H9 (cell line): ENCODE data around the gene RERE. TPM values are rescaled to one million over a fixed set of nuclear protein-coding genes. Genes with fewer than 3 reads are reported as not detected.

Source experiments
- DNase-seq: peaks from one replicate; pipeline ENCODE4 v3.0.0-alpha.2; 2017
- H2AFZ ChIP-seq: one replicate; pipeline ENCODE4 v1.6.1; 2013; ENCODE audit warnings: mild to moderate bottlenecking, low read length, control low read depth, moderate library complexity
- H2AK5ac ChIP-seq: 2 replicates; pipeline ENCODE4 v1.6.1; 2013; ENCODE audit warnings: low read length, control low read depth, mixed read lengths; ENCODE audit not compliant: insufficient read length
- H2BK120ac ChIP-seq: one replicate; pipeline ENCODE4 v1.6.1; 2013; ENCODE audit warnings: low read depth, mild to moderate bottlenecking, low read length, control low read depth, inconsistent platforms; ENCODE audit not compliant: poor library complexity, severe bottlenecking
- H2BK12ac ChIP-seq: 2 replicates; pipeline ENCODE4 v1.6.1; 2013; ENCODE audit warnings: low read length, control low read depth, mixed read lengths, low read depth; ENCODE audit not compliant: insufficient read length
- H2BK15ac ChIP-seq: 2 replicates; pipeline ENCODE4 v1.6.1; 2013; ENCODE audit warnings: low read depth, low read length, control low read depth
- H2BK20ac ChIP-seq: one replicate; pipeline ENCODE4 v1.6.1; 2013; ENCODE audit warnings: low read depth, mild to moderate bottlenecking, low read length, control low read depth, inconsistent platforms; ENCODE audit not compliant: poor library complexity, severe bottlenecking
- H2BK5ac ChIP-seq: 2 replicates; pipeline ENCODE4 v1.6.1; 2013; ENCODE audit warnings: low read length, control low read depth, mixed read lengths; ENCODE audit not compliant: insufficient read length
- H3K14ac ChIP-seq: 2 replicates; pipeline ENCODE4 v1.6.1; 2013; ENCODE audit warnings: low read length, control low read depth; ENCODE audit not compliant: insufficient read depth
- H3K18ac ChIP-seq: 2 replicates; pipeline ENCODE4 v1.6.1; 2013; ENCODE audit warnings: low read depth, mild to moderate bottlenecking, mixed read lengths, low read length, control low read depth; ENCODE audit not compliant: insufficient read length
- H3K23ac ChIP-seq: 2 replicates; pipeline ENCODE4 v1.6.1; 2013; ENCODE audit warnings: low read length, control low read depth, mixed read lengths, low read depth; ENCODE audit not compliant: insufficient read length
- H3K23me2 ChIP-seq: 2 replicates; pipeline ENCODE4 v1.6.1; 2013; ENCODE audit warnings: low read depth, mild to moderate bottlenecking, mixed read lengths, low read length, control low read depth; ENCODE audit not compliant: insufficient read length, poor library complexity, severe bottlenecking
- H3K27ac ChIP-seq: 2 replicates; pipeline ENCODE4 v1.5.1; 2013; ENCODE audit warnings: low read length, control low read depth, mixed read lengths, low read depth; ENCODE audit not compliant: insufficient read length
- H3K27me3 ChIP-seq: 2 replicates; pipeline ENCODE4 v1.6.1; 2013; ENCODE audit warnings: low read length, control low read depth, inconsistent platforms; ENCODE audit not compliant: insufficient read depth
- H3K4ac ChIP-seq: 2 replicates; pipeline ENCODE4 v1.6.1; 2013; ENCODE audit warnings: low read depth, mild to moderate bottlenecking, control low read depth, inconsistent platforms, low read length, moderate library complexity
- H3K4me1 ChIP-seq: 2 replicates; pipeline ENCODE4 v1.6.1; 2013; ENCODE audit warnings: low read length, control low read depth, inconsistent platforms; ENCODE audit not compliant: insufficient read depth
- H3K4me2 ChIP-seq: 2 replicates; pipeline ENCODE4 v1.6.1; 2013; ENCODE audit warnings: low read length, control low read depth, mixed read lengths; ENCODE audit not compliant: insufficient read length, insufficient read depth
- H3K56ac ChIP-seq: 2 replicates; pipeline ENCODE4 v1.6.1; 2013; ENCODE audit warnings: low read depth, mild to moderate bottlenecking, mixed read lengths, low read length, control low read depth; ENCODE audit not compliant: insufficient read length
- H3K79me1 ChIP-seq: 2 replicates; pipeline ENCODE4 v1.6.1; 2013; ENCODE audit warnings: low read depth, mild to moderate bottlenecking, moderate library complexity, low read length, control low read depth, inconsistent platforms; ENCODE audit not compliant: insufficient read depth, poor library complexity, severe bottlenecking
- H3K79me2 ChIP-seq: 2 replicates; pipeline ENCODE4 v1.6.1; 2013; ENCODE audit warnings: low read length, control low read depth, inconsistent platforms; ENCODE audit not compliant: insufficient read depth
- H3K9ac ChIP-seq: 2 replicates; pipeline ENCODE4 v1.6.1; 2013; ENCODE audit warnings: low read length, control low read depth, mixed read lengths; ENCODE audit not compliant: insufficient read length; ENCODE audit errors: extremely low read depth
- H3K9me3 ChIP-seq: one replicate; pipeline ENCODE4 v1.6.1; 2013; ENCODE audit warnings: low read depth, low read length, inconsistent platforms; ENCODE audit not compliant: control insufficient read depth
- H3T11ph ChIP-seq: one replicate; pipeline ENCODE4 v1.6.1; 2013; ENCODE audit warnings: mild to moderate bottlenecking, low read length, control low read depth, inconsistent platforms
- H4K20me1 ChIP-seq: one replicate; pipeline ENCODE4 v1.6.1; 2013; ENCODE audit not compliant: control insufficient read depth, insufficient read length, insufficient read depth
- H4K5ac ChIP-seq: 2 replicates; pipeline ENCODE4 v1.6.1; 2013; ENCODE audit warnings: low read depth, mild to moderate bottlenecking, mixed read lengths, low read length, control low read depth; ENCODE audit not compliant: insufficient read length
- H4K8ac ChIP-seq: replicated peaks from 2 replicates; pipeline ENCODE4 v1.6.1; 2013; ENCODE audit warnings: low read length, control low read depth, mixed read lengths, low read depth; ENCODE audit not compliant: insufficient read length
- H4K91ac ChIP-seq: 2 replicates; pipeline ENCODE4 v1.6.1; 2013; ENCODE audit warnings: low read depth, mild to moderate bottlenecking, moderate library complexity, mixed read lengths, low read length, control low read depth; ENCODE audit not compliant: insufficient read length
- H3K27ac Mint-ChIP-seq, 3 experiments: 2 replicates in 2 of 3; 3 replicates in 1 of 3; pipeline ENCODE4 v1.8.0; 2020 to 2021; ENCODE audit warnings: mixed read lengths in 3 of 3, mild to moderate bottlenecking in 1 of 3, moderate library complexity in 1 of 3
- H3K27me3 Mint-ChIP-seq: 2 replicates; pipeline ENCODE4 v1.8.0; 2021; ENCODE audit warnings: low read depth, mild to moderate bottlenecking, moderate library complexity, mixed read lengths
- H3K36me3 Mint-ChIP-seq, 3 experiments: 2 replicates in 2 of 3; 3 replicates in 1 of 3; pipeline ENCODE4 v1.8.0; 2020 to 2021; ENCODE audit warnings: low read depth in 3 of 3, mixed read lengths in 3 of 3; ENCODE audit not compliant: insufficient read depth in 1 of 3
- H3K4me1 Mint-ChIP-seq, 2 experiments: 2 replicates each; pipeline ENCODE4 v1.8.0; 2020; ENCODE audit warnings: mixed read lengths in 2 of 2
- H3K4me3 Mint-ChIP-seq, 2 experiments: 2 replicates in 1 of 2; 3 replicates in 1 of 2; pipeline ENCODE4 v1.8.0; 2020 to 2021; ENCODE audit warnings: mild to moderate bottlenecking in 2 of 2, mixed read lengths in 2 of 2, moderate library complexity in 1 of 2
- H3K9me3 Mint-ChIP-seq, 2 experiments: 2 replicates in 1 of 2; 3 replicates in 1 of 2; pipeline ENCODE4 v1.8.0; 2020; ENCODE audit warnings: mild to moderate bottlenecking in 2 of 2, mixed read lengths in 2 of 2, moderate library complexity in 1 of 2
- CTCF ChIP-seq: fragments of 200-600 bp; sonication (generic); conservative IDR thresholded peaks from 3 replicates; pipeline ENCODE4 v1.8.0; 2021; ENCODE audit warnings: antibody characterized with exemption, mild to moderate bottlenecking
- WGBS: extraction: QIAGEN DNeasy Blood & Tissue Kit; methylation state at CpG from one replicate; pipeline ENCODE4 v1.1.7; 2013; ENCODE audit warnings: missing lambda C conversion rate, low lambda C conversion rate, mixed read lengths; ENCODE audit not compliant: insufficient read length; ENCODE audit errors: extremely low coverage; 5-methylcytosine and 5-hydroxymethylcytosine counted together
- total RNA-seq: library from RNA; stranded (reverse); gene quantifications from 2 replicates; pipeline ENCODE4 v1.2.1, GENCODE V29; 2021

RERE gene
- total RNA-seq, 1 experiment from 2014 or later, result 103 TPM

- no peak overlapping the region for H3K4me2 ChIP-seq
- H3K56ac ChIP-seq, result no peak overlapping the region
- no peak overlapping the region for H3K23ac ChIP-seq
- H4K5ac ChIP-seq, result no peak overlapping the region
- H3K36me3 Mint-ChIP-seq, result peaks cover 42 to 63% (median 60%) of the 10 kb centered on the region in 3 experiments
- no peaks in the 10 kb centered on the region for H3K79me1 ChIP-seq
- H3K18ac ChIP-seq, result no peak overlapping the region
- H3K4me3 Mint-ChIP-seq, result no peak overlapping the region
- H3K9ac ChIP-seq, result no peak overlapping the region
- no peak overlapping the region for H2AK5ac ChIP-seq
- no CpG with 5 or more reads among the region's 18 CpGs for WGBS
- H3K4ac ChIP-seq, result no peak overlapping the region
- H3K9me3 ChIP-seq, result no peaks in the 10 kb centered on the region
- no peaks in the 10 kb centered on the region for H3K27me3 ChIP-seq
- H2BK120ac ChIP-seq, result no peak overlapping the region
- no peak for DNase-seq
- H2BK15ac ChIP-seq, result no peak overlapping the region
- peak overlapping the region in 2 of 3 experiments; percentile 40 to 59; a peak in 3 of 7 replicates for H3K27ac Mint-ChIP-seq
- H3T11ph ChIP-seq, result no peak overlapping the region
- H3K4me1 Mint-ChIP-seq, result peaks cover 15 to 17% of the 10 kb centered on the region in 2 experiments
- H3K23me2 ChIP-seq, result no peaks in the 10 kb centered on the region
- no peak for TF ChIP-seq CTCF
- H3K4me1 ChIP-seq, result no peaks in the 10 kb centered on the region
- H2BK12ac ChIP-seq, result no peak overlapping the region
- H4K91ac ChIP-seq, result no peak overlapping the region
- no peaks in the 10 kb centered on the region for H4K20me1 ChIP-seq
- H2BK20ac ChIP-seq, result no peak overlapping the region
- no peak overlapping the region for H2AFZ ChIP-seq
- no peaks in the 10 kb centered on the region for H3K79me2 ChIP-seq
- H4K8ac ChIP-seq, result no peak overlapping the region
- no peak overlapping the region for H3K14ac ChIP-seq
- no peaks in the 10 kb centered on the region for H3K27me3 Mint-ChIP-seq
- no peak overlapping the region for H2BK5ac ChIP-seq
- no peak overlapping the region for H3K27ac ChIP-seq
- H3K9me3 Mint-ChIP-seq, result no peaks in the 10 kb centered on the region
Observed at GRCh38 chr1:8363767-8364301, 453.6 kb downstream of the RERE start.
